Mucosa of rectum (tissue), 2 donors: ENCODE data around the gene BEST3.
"Not testable (repeated sequence)": the region's sequence is repeated elsewhere in the genome, so short reads cannot be mapped to it uniquely, and the experiment has no call there.

Experiments used
- H3K27ac ChIP-seq, 2 donors: one replicate each; pipeline ENCODE4 v1.7.0; 2013; ENCODE audit warnings: inconsistent platforms in 2 of 2, low read depth in 2 of 2, low read length in 2 of 2
- H3K27me3 ChIP-seq, 2 donors: one replicate each; pipeline ENCODE4 v1.7.0; 2013; ENCODE audit warnings: low read length in 2 of 2; ENCODE audit not compliant: control insufficient read depth in 2 of 2, insufficient read depth in 2 of 2
- H3K36me3 ChIP-seq, 2 donors: one replicate each; pipeline ENCODE4 v1.7.0; 2013; ENCODE audit warnings: low read length in 2 of 2; ENCODE audit not compliant: control insufficient read depth in 2 of 2, insufficient read depth in 2 of 2
- H3K4me1 ChIP-seq, 2 donors: one replicate each; pipeline ENCODE4 v1.7.0; 2013; ENCODE audit warnings: low read length in 2 of 2, mild to moderate bottlenecking in 1 of 2; ENCODE audit not compliant: control insufficient read depth in 2 of 2, insufficient read depth in 2 of 2
- H3K4me3 ChIP-seq, 2 donors: one replicate each; pipeline ENCODE4 v1.7.0; 2013; ENCODE audit warnings: low read length in 2 of 2
- H3K9ac ChIP-seq, 2 donors: one replicate each; pipeline ENCODE4 v1.7.0; 2013; ENCODE audit warnings: low read length in 2 of 2, low read depth in 1 of 2, mild to moderate bottlenecking in 1 of 2
- H3K9me3 ChIP-seq, 2 donors: one replicate each; pipeline ENCODE4 v1.7.0; 2013; ENCODE audit warnings: low read length in 2 of 2; ENCODE audit not compliant: control insufficient read depth in 2 of 2
- donor health status: healthy.
- donor health status: Normal muscosa, but diverticular disease.

BEST3 gene

GRCh38 chr12:69666798-69667197 is 32.3 kb downstream of the BEST3 start:
- Histone ChIP-seq H3K4me3 (no peak overlapping the region), H3K27ac (no peak overlapping the region), H3K9ac (no peak overlapping the region)

GRCh38 chr12:69664930-69665377 is 34.1 kb downstream of the BEST3 start:
- H3K27me3 ChIP-seq, H3K27ac ChIP-seq: not testable (repeated sequence)

More at GRCh38 chr12:69666798-69667197, 32.3 kb downstream of the BEST3 start:
- Histone ChIP-seq H3K9me3 (no peaks in the 10 kb centered on the region), H3K27me3 (no peaks in the 10 kb centered on the region), H3K4me1 (no peaks in the 10 kb centered on the region), H3K36me3 (no peaks in the 10 kb centered on the region)

GRCh38 chr12:69663726-69664125 is 35.4 kb downstream of the BEST3 start:
- no peak overlapping the region for H3K4me3 ChIP-seq
- no peaks in the 10 kb centered on the region for H3K27me3 ChIP-seq
- no peak overlapping the region for H3K9ac ChIP-seq
- no peaks in the 10 kb centered on the region for H3K4me1 ChIP-seq
- no peaks in the 10 kb centered on the region for H3K9me3 ChIP-seq
- H3K36me3 ChIP-seq = no peaks in the 10 kb centered on the region
- H3K27ac ChIP-seq = no peak overlapping the region

More at GRCh38 chr12:69664930-69665377, 34.1 kb downstream of the BEST3 start:
- not testable (repeated sequence) for H3K9ac ChIP-seq, H3K9me3 ChIP-seq, H3K4me1 ChIP-seq, H3K4me3 ChIP-seq, H3K36me3 ChIP-seq

- Histone ChIP-seq H3K4me1 (no peaks in the 10 kb centered on the region), H3K36me3 (no peaks in the 10 kb centered on the region), H3K27ac (no peak overlapping the region), H3K27me3 (no peaks in the 10 kb centered on the region), H3K9ac (no peak overlapping the region), H3K4me3 (no peak overlapping the region), H3K9me3 (no peaks in the 10 kb centered on the region)
Observed at GRCh38 chr12:69662764-69663163, 36.3 kb downstream of the BEST3 start.

- no peak overlapping the region for H3K27ac ChIP-seq
- no peaks in the 10 kb centered on the region for H3K4me1 ChIP-seq
- no peaks in the 10 kb centered on the region for H3K9me3 ChIP-seq
- H3K4me3 ChIP-seq = no peak overlapping the region
- no peaks in the 10 kb centered on the region for H3K27me3 ChIP-seq
- no peaks in the 10 kb centered on the region for H3K36me3 ChIP-seq
- no peak overlapping the region for H3K9ac ChIP-seq
Observed at GRCh38 chr12:69661386-69661785, 37.7 kb downstream of the BEST3 start.

GRCh38 chr12:69660164-69660863 is 38.8 kb downstream of the BEST3 start:
- Histone ChIP-seq H3K9me3 (no peaks in the 10 kb centered on the region), H3K4me1 (no peaks in the 10 kb centered on the region), H3K9ac (no peak overlapping the region), H3K27me3 (no peaks in the 10 kb centered on the region), H3K4me3 (no peak overlapping the region), H3K27ac (no peak overlapping the region), H3K36me3 (no peaks in the 10 kb centered on the region)

- no peak overlapping the region for H3K27ac ChIP-seq
- H3K27me3 ChIP-seq = no peaks in the 10 kb centered on the region
- H3K4me3 ChIP-seq = no peak overlapping the region
- no peaks in the 10 kb centered on the region for H3K9me3 ChIP-seq
- H3K36me3 ChIP-seq = no peaks in the 10 kb centered on the region
- H3K4me1 ChIP-seq = no peaks in the 10 kb centered on the region
- no peak overlapping the region for H3K9ac ChIP-seq
Observed at GRCh38 chr12:69658203-69658602, 40.9 kb downstream of the BEST3 start.

- Histone ChIP-seq H3K27me3 (no peaks in the 10 kb centered on the region), H3K4me3 (no peak overlapping the region), H3K9me3 (no peaks in the 10 kb centered on the region), H3K9ac (no peak overlapping the region), H3K36me3 (no peaks in the 10 kb centered on the region), H3K27ac (no peak overlapping the region), H3K4me1 (no peaks in the 10 kb centered on the region)
Observed at GRCh38 chr12:69657376-69658137, 41.5 kb downstream of the BEST3 start.

- Histone ChIP-seq H3K27me3 (no peaks in the 10 kb centered on the region), H3K4me3 (no peak overlapping the region), H3K9me3 (no peaks in the 10 kb centered on the region), H3K9ac (no peak overlapping the region), H3K27ac (no peak overlapping the region), H3K4me1 (no peaks in the 10 kb centered on the region), H3K36me3 (no peaks in the 10 kb centered on the region)
Observed at GRCh38 chr12:69655616-69656340, 43.3 kb downstream of the BEST3 start.

- Histone ChIP-seq H3K9me3 (no peaks in the 10 kb centered on the region), H3K27ac (no peak overlapping the region), H3K36me3 (no peaks in the 10 kb centered on the region), H3K9ac (no peak overlapping the region), H3K27me3 (no peaks in the 10 kb centered on the region), H3K4me1 (no peaks in the 10 kb centered on the region), H3K4me3 (no peak overlapping the region)
Observed at GRCh38 chr12:69653703-69654102, 45.4 kb downstream of the BEST3 start.
